CD4-positive, alpha-beta T cell (primary cell): Measurements from ENCODE around the gene LDLRAD4. TPM values are rescaled to one million over a fixed set of nuclear protein-coding genes. Genes with fewer than 3 reads are reported as not detected.

ENCODE experiments used
- ATAC-seq: fragments of 200-7000 bp; cut with Tn5 transposase; one replicate; pipeline ENCODE4 v1.10.0; 2022; ENCODE audit warnings: mild to moderate bottlenecking; ENCODE audit not compliant: poor library complexity
- CTCF ChIA-PET: fragments of 350-600 bp; sonication (Branson Sonifier 250); formaldehyde crosslinking; loops from one replicate; lab custom pipeline; 2021; ENCODE audit warnings: antibody characterized with exemption, inconsistent platforms; lab: Charles Lee
- POLR2A ChIA-PET: fragments of 350-600 bp; sonication (Branson Sonifier 250); formaldehyde crosslinking; loops from one replicate; lab custom pipeline; 2021; ENCODE audit warnings: antibody characterized with exemption, inconsistent platforms; lab: Charles Lee
- DNase-seq, 14 experiments: peaks; one replicate each; pipeline ENCODE4 v3.0.0-alpha.2; 2013 to 2020; ENCODE audit warnings: mixed read lengths in 2 of 14
- H3K27ac ChIP-seq, 2 donors: one replicate each; pipeline versions ENCODE4 v1.5.1 to v1.7.0; 2013; ENCODE audit warnings: low read length in 2 of 2, low read depth in 1 of 2, mild to moderate bottlenecking in 1 of 2
- H3K27me3 ChIP-seq, 2 experiments: 1 replicate in 1 of 2; 2 replicates in 1 of 2; pipeline versions ENCODE4 v1.6.1 to v1.7.0; 2013; ENCODE audit warnings: low read length in 2 of 2, control low read depth in 1 of 2, mild to moderate bottlenecking in 1 of 2, moderate library complexity in 1 of 2; ENCODE audit not compliant: insufficient read depth in 2 of 2, control insufficient read depth in 1 of 2
- H3K36me3 ChIP-seq: one replicate; pipeline ENCODE4 v1.6.1; 2013; ENCODE audit warnings: low read length, control low read depth; ENCODE audit not compliant: insufficient read depth
- H3K4me1 ChIP-seq: one replicate; pipeline ENCODE4 v1.6.1; 2013; ENCODE audit warnings: low read length, control low read depth; ENCODE audit not compliant: insufficient read depth
- H3K4me3 ChIP-seq: one replicate; pipeline ENCODE4 v1.5.1; 2013; ENCODE audit warnings: mild to moderate bottlenecking, low read length, moderate library complexity
- H3K9me3 ChIP-seq, 2 experiments: 1 replicate in 1 of 2; 2 replicates in 1 of 2; pipeline versions ENCODE4 v1.6.1 to v1.7.0; 2013; ENCODE audit warnings: low read length in 2 of 2, mild to moderate bottlenecking in 2 of 2, control low read depth in 1 of 2, moderate library complexity in 1 of 2; ENCODE audit not compliant: control insufficient read depth in 1 of 2, insufficient read depth in 1 of 2
- H3K27ac Mint-ChIP-seq: one replicate; pipeline ENCODE4 v1.8.0; 2020; ENCODE audit warnings: mixed read lengths
- H3K27me3 Mint-ChIP-seq: one replicate; pipeline ENCODE4 v1.8.0; 2021; ENCODE audit warnings: mixed read lengths
- H3K36me3 Mint-ChIP-seq: one replicate; pipeline ENCODE4 v1.8.0; 2021; ENCODE audit warnings: low read depth, mixed read lengths
- H3K4me1 Mint-ChIP-seq: one replicate; pipeline ENCODE4 v1.8.0; 2021; ENCODE audit warnings: low read depth, mixed read lengths
- H3K4me3 Mint-ChIP-seq: one replicate; pipeline ENCODE4 v1.8.0; 2020; ENCODE audit warnings: mild to moderate bottlenecking, mixed read lengths
- H3K9me3 Mint-ChIP-seq: one replicate; pipeline ENCODE4 v1.8.0; 2020; ENCODE audit warnings: mixed read lengths
- intact Hi-C, 2 experiments: fragments of 100-400 bp; cut with DNase I in 1 of 2; cut with micrococcal nuclease in 1 of 2; formaldehyde crosslinking; loops; one replicate each; pipeline versions ENCODE4 v1.15.1 to v1.9.0; 2023 to 2025; cut with DNase I, micrococcal nuclease
- total RNA-seq, 174 experiments: library from RNA in 2 of 174; stranded (reverse) in 2 of 174; gene quantifications; one replicate each; pipeline ENCODE4 v1.2.3 and lab custom pipeline; 2021 to 2026
- TF ChIP-seq, protein P1 (sequence below): fragments of 200-600 bp; IDR thresholded peaks from one replicate; pipeline ENCODE4 v1.8.0; 2022; ENCODE audit warnings: antibody characterized with exemption, mild to moderate bottlenecking

Gene LDLRAD4
- total RNA-seq, 2 experiments from 2014 or later = 51.9 to 52.7 TPM

DNA sequence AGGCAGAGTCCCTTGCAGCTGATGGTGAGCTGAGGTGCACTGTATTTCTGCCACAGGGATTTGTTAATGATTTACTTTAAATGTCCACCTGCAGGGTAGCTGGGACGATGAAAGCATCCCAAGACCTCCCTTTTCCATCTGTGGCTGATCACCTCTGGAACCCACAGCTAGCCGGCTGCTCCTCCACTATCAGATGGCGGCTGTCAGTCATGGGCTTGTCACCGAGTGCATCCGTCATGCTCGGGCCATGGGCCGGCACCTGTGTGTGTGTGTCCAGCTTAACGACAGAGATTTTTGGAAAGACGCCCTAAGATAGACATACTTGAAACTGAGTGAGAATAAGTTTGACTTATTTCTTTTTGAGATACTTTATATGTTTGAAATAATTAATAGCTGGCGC is 272.6 kb downstream of the LDLRAD4 start:
- ATAC-seq (no peak), DNase-seq (no peak)
- no peaks in the 10 kb centered on the region for H3K27me3 ChIP-seq
- H3K9me3 Mint-ChIP-seq = no peaks in the 10 kb centered on the region
- H3K4me3 Mint-ChIP-seq = no peak overlapping the region
- peaks cover 22% of the 10 kb centered on the region for H3K4me1 Mint-ChIP-seq
- H3K36me3 ChIP-seq = peaks cover 41% of the 10 kb centered on the region
- TF ChIP-seq, protein P1, sequence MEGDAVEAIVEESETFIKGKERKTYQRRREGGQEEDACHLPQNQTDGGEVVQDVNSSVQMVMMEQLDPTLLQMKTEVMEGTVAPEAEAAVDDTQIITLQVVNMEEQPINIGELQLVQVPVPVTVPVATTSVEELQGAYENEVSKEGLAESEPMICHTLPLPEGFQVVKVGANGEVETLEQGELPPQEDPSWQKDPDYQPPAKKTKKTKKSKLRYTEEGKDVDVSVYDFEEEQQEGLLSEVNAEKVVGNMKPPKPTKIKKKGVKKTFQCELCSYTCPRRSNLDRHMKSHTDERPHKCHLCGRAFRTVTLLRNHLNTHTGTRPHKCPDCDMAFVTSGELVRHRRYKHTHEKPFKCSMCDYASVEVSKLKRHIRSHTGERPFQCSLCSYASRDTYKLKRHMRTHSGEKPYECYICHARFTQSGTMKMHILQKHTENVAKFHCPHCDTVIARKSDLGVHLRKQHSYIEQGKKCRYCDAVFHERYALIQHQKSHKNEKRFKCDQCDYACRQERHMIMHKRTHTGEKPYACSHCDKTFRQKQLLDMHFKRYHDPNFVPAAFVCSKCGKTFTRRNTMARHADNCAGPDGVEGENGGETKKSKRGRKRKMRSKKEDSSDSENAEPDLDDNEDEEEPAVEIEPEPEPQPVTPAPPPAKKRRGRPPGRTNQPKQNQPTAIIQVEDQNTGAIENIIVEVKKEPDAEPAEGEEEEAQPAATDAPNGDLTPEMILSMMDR = no peak
- H3K27me3 Mint-ChIP-seq = no peaks in the 10 kb centered on the region
- peaks cover 69% of the 10 kb centered on the region for H3K36me3 Mint-ChIP-seq
- H3K4me3 ChIP-seq = no peak overlapping the region
- peaks cover 0 to 4% of the 10 kb centered on the region in 2 experiments for H3K9me3 ChIP-seq
- H3K27ac Mint-ChIP-seq = no peak overlapping the region
- POLR2A ChIA-PET = interaction anchor here (0.6 kb wide), 1 partner anchor 45 kb away, joined by 3 read pairs; no protein-coding TSS in a partner anchor
- CTCF ChIA-PET = no interaction called here
- no peak overlapping the region for H3K27ac ChIP-seq
- no peaks in the 10 kb centered on the region for H3K4me1 ChIP-seq
- intact Hi-C loops = no loop called here

DNA sequence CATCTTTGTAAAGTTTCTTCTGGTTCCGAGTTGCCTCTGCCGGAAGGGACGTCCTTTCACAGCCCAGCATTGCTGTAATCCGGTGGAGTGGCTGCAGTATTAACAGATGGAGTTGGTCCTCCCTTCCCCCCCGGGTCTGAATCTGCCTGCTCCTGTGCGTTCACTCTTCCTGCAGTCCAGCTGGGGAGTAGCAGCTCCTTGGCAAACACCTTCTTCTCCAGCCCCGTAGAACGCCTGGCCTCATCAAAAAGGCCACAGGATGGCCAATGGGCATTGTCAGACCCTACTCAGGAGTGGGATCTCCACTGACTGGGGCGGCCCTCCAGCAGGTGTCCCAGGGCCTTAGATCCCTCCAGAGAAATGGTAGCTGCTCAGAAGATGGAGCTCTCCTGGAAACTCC is 273.8 kb downstream of the LDLRAD4 start:
- POLR2A ChIA-PET = interaction anchor here (1.2 kb wide), 1 partner anchor 14 kb away, joined by 3 read pairs; no protein-coding TSS in a partner anchor
- no peaks in the 10 kb centered on the region for H3K4me1 ChIP-seq
- Mint-ChIP-seq H3K27me3 (no peaks in the 10 kb centered on the region), H3K27ac (no peak overlapping the region), H3K4me3 (no peak overlapping the region), H3K9me3 (no peaks in the 10 kb centered on the region), H3K4me1 (peaks cover 25% of the 10 kb centered on the region), H3K36me3 (peaks cover 66% of the 10 kb centered on the region)
- no peak overlapping the region for H3K4me3 ChIP-seq
- ATAC-seq (no peak), DNase-seq (no peak)
- intact Hi-C loops = no loop called here
- H3K27ac ChIP-seq = no peak overlapping the region
- H3K9me3 ChIP-seq = peaks cover 0 to 4% of the 10 kb centered on the region in 2 experiments
- TF ChIP-seq, protein P1 = no peak
- H3K36me3 ChIP-seq = peaks cover 30% of the 10 kb centered on the region
- H3K27me3 ChIP-seq = no peaks in the 10 kb centered on the region
- CTCF ChIA-PET = no interaction called here

DNA sequence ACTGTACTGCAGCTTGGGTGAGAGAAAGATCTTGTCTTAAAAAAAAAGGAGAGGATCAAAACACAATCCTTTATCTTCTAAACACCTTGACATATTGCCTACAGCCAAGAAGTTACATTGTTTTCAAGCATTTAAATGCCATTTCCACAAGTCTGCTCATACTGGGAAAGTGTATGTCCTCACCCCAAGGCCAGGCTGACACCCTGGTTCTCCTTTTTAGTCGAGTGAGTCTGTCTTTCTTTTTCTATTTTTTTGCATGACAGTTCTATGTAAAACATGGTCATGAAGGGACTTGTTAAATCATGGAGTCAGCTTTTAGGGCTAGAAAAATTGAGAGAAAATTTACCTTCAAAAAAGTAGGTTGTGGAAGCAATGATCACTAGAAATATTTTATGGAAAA is 274.5 kb downstream of the LDLRAD4 start:
- ATAC-seq = no peak

More for the DNA sequence above, 274.5 kb downstream of the LDLRAD4 start:
- no peaks in the 10 kb centered on the region for H3K4me1 ChIP-seq
- H3K36me3 ChIP-seq = peaks cover 33% of the 10 kb centered on the region
- H3K27ac ChIP-seq = no peak overlapping the region
- H3K4me1 Mint-ChIP-seq = peaks cover 20% of the 10 kb centered on the region
- intact Hi-C loops = no loop called here
- H3K36me3 Mint-ChIP-seq = peaks cover 63% of the 10 kb centered on the region
- H3K27me3 Mint-ChIP-seq = no peaks in the 10 kb centered on the region
- POLR2A ChIA-PET = interaction anchor here (1.2 kb wide), 1 partner anchor 13 kb away, joined by 3 read pairs; no protein-coding TSS in a partner anchor
- CTCF ChIA-PET = no interaction called here
- H3K9me3 Mint-ChIP-seq = no peaks in the 10 kb centered on the region
- H3K4me3 ChIP-seq = no peak overlapping the region
- H3K27me3 ChIP-seq = no peaks in the 10 kb centered on the region
- H3K9me3 ChIP-seq = peaks cover 0 to 10% of the 10 kb centered on the region in 2 experiments
- no peak for DNase-seq
- no peak overlapping the region for H3K4me3 Mint-ChIP-seq
- no peak overlapping the region for H3K27ac Mint-ChIP-seq
- TF ChIP-seq, protein P1 = no peak
